HG03064 (cell line): Measurements from ENCODE around the gene SNX21.
"Not testable (repeated sequence)": the region's sequence is repeated elsewhere in the genome, so short reads cannot be mapped to it uniquely, and the experiment has no call there.

Experiments
- ATAC-seq: cut with Tn5 transposase; IDR thresholded peaks from one replicate; pipeline ENCODE4 v1.9.1; 2021; ENCODE audit warnings: low read depth; ENCODE audit not compliant: unreplicated experiment

SNX21 gene

GRCh38 chr20:45848421-45848820, 14.8 kb downstream of the SNX21 start:
- no peak for ATAC-seq

GRCh38 chr20:45848969-45849582, 15.5 kb downstream of the SNX21 start:
- no peak for ATAC-seq

DNA sequence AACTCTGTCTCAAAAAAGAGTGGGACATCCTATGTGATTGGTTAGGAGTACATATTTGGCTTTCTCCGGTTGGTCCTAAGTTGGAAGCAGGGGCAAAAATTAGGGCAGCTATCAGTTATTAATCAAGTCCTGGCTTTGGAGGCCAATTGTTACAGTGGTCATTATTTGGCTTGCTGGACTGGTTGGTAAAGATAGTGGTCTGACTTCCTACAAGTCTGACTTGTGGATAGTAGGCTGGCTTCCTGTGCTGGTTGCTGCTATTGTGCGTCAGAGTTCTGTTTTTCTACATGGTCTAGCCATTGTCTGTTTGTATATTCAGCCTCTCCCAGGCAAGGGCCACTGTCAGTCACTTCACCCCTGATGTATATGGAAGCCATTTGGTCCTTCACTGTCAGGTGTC, 16.6 kb downstream of the SNX21 start:
- ATAC-seq = no peak

GRCh38 chr20:45850926-45851325, 17.3 kb downstream of the SNX21 start:
- ATAC-seq = no peak

- ATAC-seq = no peak
These were observed 17.9 kb downstream of the SNX21 start for GRCh38 chr20:45851501-45851900.

GRCh38 chr20:45852326-45852725, 18.7 kb downstream of the SNX21 start:
- no peak for ATAC-seq

DNA sequence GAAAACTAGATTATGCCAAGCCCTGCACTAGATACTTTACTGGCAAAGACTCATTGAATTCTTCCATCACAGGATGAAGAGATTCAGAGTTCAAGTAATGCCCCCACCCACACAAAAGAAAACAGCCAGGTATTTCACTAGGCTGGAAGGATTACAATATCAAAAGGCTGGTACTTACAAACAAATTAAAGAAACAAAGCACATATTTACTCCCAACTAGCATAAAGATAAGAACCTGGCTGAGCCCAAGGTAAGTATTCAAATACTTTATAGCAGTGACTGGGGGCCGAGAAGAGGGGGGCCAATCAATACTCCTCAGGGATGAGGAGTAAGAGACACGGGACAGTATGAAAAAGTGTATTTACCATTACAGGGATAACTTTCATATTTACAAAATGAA, 19.9 kb downstream of the SNX21 start:
- no peak for ATAC-seq

DNA sequence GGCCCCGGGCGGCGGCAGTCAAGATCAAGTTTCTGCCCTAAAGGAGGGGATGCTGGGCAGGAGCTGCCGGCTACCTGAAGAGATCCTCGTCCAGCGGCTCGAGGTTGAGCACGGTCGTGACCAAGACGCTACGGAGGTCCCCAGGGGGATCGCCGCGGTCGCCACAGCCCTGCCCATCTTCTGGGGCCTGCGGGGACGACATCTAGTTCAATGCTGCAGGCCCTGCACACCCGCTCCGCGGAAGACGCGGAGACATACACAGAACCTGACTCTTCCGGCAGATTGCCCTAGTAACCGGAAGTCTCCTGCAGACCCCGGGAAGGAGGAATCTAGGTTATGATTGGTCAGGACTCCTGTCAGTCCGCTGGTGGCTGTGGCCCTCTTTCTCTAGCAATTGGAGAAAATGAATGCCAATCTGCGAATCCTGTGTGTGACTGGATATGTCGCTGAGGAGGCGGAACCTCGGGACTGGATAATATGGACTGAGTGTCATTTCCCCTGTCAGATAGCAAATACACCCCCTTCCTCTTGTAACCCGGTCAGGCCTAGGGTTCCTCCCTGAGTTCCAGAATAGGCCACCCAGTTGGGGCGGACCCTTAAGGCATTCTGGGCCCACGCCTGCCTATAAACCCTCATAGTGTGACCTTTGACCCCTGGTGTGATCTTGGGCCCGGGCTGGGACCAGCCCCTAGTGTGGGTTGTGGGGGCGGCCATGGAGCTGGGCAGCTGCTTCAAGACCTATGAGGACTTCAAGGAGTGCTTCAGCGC, 23.7 kb downstream of the SNX21 start, which contains the start of the genes ACOT8 and ZSWIM3:
Gene ACOT8 (minus strand): TSS at position 279 of the 768 bp plus-strand sequence. CDS start 77 bp downstream, at position 202.
Gene ZSWIM3 (plus strand): TSS at position 501 of the 768 bp plus-strand sequence. CDS start 212 bp downstream, at position 713.
- ATAC-seq = peak; percentile 84

- ATAC-seq = peak; percentile 23
These were observed 24.2 kb downstream of the SNX21 start for GRCh38 chr20:45857882-45858216.

GRCh38 chr20:45859916-45860315, 26.3 kb downstream of the SNX21 start:
- no peak for ATAC-seq

GRCh38 chr20:45860560-45861220, 27.1 kb downstream of the SNX21 start:
- no peak for ATAC-seq

GRCh38 chr20:45861221-45862075, 27.8 kb downstream of the SNX21 start:
- ATAC-seq = no peak

DNA sequence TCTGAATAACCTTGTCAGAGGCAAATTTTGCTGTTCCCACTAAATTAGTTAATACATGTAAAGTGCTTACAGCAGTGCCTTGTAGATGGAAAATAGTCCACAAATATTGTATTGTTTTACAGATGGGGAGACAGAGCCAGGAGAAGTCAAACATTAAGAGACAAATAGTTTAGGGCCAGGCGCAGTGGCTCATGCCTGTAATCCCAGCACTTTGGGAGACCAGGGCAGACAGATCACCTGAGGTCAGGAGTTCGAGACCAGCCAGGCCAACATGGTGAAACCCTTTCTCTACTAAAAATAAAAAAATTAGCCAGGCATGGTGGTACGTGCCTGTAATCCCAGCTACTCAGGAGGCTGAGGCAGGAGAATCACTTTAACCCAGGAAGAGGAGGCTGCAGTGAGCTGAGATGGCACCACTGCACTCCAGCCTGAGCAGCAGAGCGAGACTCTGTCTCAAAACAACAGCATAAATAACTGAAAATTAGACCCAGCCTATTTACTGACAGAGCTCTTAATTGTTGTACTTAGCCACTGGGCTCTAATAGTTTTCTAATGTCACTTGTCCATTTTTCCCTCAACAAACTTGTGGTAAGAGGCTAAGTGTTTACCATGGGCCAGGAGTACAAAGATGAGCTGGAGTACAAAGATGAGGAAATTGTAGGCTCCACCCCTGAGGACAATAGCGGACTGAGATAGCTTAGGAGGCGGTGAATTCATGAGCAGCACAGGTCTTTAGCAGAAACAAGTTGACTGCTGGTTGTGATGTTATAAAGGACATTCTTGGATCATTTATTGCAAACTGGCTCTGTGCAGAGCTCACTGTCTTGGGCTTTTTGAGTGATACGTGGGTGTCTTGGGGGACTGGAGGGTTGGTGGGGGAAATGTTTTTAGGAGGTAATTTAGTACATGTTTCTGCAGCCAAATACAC, 30.2 kb downstream of the SNX21 start:
- ATAC-seq = no peak

DNA sequence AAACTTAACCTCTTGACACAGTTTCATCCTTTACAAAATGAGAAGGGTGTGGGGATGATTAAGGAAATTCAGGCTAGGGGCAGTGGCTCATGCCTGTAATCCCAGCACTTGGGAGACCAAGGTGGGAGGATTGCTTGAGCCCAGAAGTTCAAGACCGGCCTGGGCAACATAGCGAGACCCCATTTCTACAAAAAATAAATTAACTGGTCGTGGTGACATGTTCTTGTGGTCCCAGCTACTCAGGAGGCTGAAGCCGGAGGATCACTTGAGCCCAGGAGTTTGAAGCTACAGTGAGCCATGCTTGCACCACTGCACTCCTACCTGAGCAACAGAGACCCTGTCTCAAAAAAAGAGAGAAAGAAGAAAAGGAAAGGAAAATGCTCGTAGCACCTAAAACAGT, 32.9 kb downstream of the SNX21 start:
- no peak for ATAC-seq

DNA sequence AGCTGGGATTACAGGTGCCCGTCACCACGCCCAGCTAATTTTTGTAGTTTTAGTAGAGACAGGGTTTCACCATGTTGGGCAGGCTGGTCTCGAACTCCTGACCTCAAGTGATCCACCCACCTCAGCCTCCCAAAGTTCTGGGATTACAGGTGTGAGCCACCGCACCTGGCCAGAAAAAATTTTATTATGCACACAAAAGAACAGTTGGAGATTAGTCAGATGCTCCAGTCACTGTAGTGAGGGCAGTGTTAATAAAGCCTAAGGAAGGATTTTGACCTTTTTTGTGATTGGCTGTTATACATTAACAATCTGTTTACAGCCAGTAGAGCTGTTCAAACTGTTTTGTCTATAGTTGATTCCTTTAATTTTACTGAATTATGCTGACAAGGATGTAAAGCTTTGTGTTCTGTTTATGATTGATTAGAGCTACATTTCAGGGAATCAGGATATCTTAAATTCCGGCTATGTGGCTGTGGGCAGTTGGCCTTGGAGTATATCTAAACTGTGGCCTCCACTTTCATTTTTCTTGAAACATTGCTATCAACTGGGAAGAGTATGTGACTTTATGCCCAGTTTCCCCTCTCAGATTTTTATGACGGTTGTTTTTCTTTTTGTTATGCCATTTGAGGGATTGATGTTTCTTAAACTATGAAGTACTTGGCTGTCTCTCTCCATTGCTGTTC, 33.7 kb downstream of the SNX21 start:
- no peak for ATAC-seq

GRCh38 chr20:45867819-45868176, 34.2 kb downstream of the SNX21 start:
- ATAC-seq = no peak

DNA sequence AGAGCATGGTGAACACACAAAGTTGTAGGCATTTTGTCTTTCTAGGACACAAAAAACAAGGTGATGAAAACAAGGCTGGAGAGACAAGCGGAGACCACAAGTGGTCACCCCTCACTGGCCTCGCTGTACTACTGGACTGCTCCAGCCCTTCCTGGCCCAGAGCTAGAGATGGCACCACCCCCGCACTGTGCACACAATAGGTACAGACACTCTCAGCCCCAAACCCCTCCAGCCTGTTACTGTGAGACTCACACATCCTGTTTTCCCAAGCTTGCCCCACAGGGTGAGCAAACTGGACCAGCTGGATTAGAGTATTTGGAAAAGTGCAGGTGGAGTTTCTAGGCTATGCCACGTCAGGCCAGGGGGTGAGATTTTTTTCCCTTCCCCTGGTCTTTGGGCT, 39.0 kb downstream of the SNX21 start:
- ATAC-seq = no peak

- no peak for ATAC-seq
These were observed 40.0 kb downstream of the SNX21 start for GRCh38 chr20:45873409-45874103.

GRCh38 chr20:45874104-45874481, 40.5 kb downstream of the SNX21 start:
- ATAC-seq = not testable (repeated sequence)
